DMS79 (cell line): ENCODE measurements around the gene PTPRN.
"Not testable (repeated sequence)": the region's sequence is repeated elsewhere in the genome, so short reads cannot be mapped to it uniquely, and the experiment has no call there.

ENCODE experiments used
- DNase-seq: peaks from one replicate; lab custom pipeline; 2025; lab: John Stamatoyannopoulos, UW

PTPRN gene

GRCh38 chr2:219270055-219270372, 39.2 kb downstream of the PTPRN start:
- DNase-seq = no peak

GRCh38 chr2:219269362-219270054, 39.7 kb downstream of the PTPRN start:
- DNase-seq = peak; percentile 58

- DNase-seq = no peak
These were observed 40.9 kb downstream of the PTPRN start for GRCh38 chr2:219268294-219268693.

- DNase-seq = no peak
These were observed 42.3 kb downstream of the PTPRN start for GRCh38 chr2:219266886-219267285.

GRCh38 chr2:219266232-219266631, 43.0 kb downstream of the PTPRN start:
- DNase-seq = no peak

GRCh38 chr2:219261024-219261855, 48.0 kb downstream of the PTPRN start:
- no peak for DNase-seq

- not testable (repeated sequence) for DNase-seq
These were observed 50.3 kb downstream of the PTPRN start for GRCh38 chr2:219258942-219259341.

GRCh38 chr2:219254590-219255201, 54.5 kb downstream of the PTPRN start:
- no peak for DNase-seq

- DNase-seq = peak; percentile 33
These were observed 55.2 kb downstream of the PTPRN start, which contains the start of gene TUBA4A for GRCh38 chr2:219253753-219254589. TUBA4A (minus strand) TSS chr2:219253918; CDS start chr2:219253858, 60 bp downstream.

- peak; percentile 34 for DNase-seq
These were observed 56.1 kb downstream of the PTPRN start, which contains the start of gene TUBA4B for GRCh38 chr2:219252900-219253752. TUBA4B (plus strand) TSS chr2:219253243; CDS start chr2:219253408, 165 bp downstream.

- DNase-seq = no peak
These were observed 56.7 kb downstream of the PTPRN start for GRCh38 chr2:219252570-219252899.

GRCh38 chr2:219252084-219252483, 57.1 kb downstream of the PTPRN start:
- DNase-seq = no peak

GRCh38 chr2:219251656-219252055, 57.5 kb downstream of the PTPRN start:
- DNase-seq = no peak

- no peak for DNase-seq
These were observed 59.0 kb downstream of the PTPRN start for GRCh38 chr2:219250049-219250781.

- DNase-seq = no peak
These were observed 59.8 kb downstream of the PTPRN start for GRCh38 chr2:219249203-219249980.

GRCh38 chr2:219248845-219249202, 60.4 kb downstream of the PTPRN start:
- no peak for DNase-seq

GRCh38 chr2:219247678-219248642, 61.2 kb downstream of the PTPRN start:
- no peak for DNase-seq

- DNase-seq = no peak
These were observed 62.6 kb downstream of the PTPRN start for GRCh38 chr2:219246559-219246958.

GRCh38 chr2:219245899-219246230, 63.3 kb downstream of the PTPRN start:
- no peak for DNase-seq
